SK-N-DZ (cell line): Measurements from ENCODE around the gene LIN54.

ENCODE experiments used
- DNase-seq: peaks from one replicate; pipeline ENCODE4 v3.0.0-alpha.2; 2015; ENCODE audit warnings: low spot score
- small RNA-seq, 2 experiments: library from RNA; depleted of rRNA; stranded (forward); fragments of <200 nt; gene quantifications; one replicate each; pipeline ENCODE3, GENCODE V24; 2014

LIN54 gene

DNA sequence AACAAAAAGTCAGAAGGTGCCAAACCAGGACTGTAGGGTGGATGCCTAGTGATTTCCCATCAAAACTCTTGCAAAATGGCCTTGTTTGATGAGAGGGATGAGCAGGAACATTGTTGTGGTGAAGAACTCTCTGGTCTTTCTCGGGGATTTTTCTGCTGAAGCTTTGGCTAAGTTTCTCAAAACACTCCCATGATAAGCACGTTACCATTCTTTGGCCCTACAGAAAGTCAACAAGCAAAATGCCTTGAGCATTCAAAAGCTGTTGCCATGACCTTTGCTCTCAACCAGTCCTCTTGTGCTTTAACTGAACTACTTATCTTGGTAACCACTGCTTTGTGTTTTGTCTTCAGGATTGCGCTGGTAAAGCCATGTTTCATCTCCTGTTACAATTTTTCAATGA is 116.7 kb downstream of the LIN54 start:
- no peak for DNase-seq

DNA sequence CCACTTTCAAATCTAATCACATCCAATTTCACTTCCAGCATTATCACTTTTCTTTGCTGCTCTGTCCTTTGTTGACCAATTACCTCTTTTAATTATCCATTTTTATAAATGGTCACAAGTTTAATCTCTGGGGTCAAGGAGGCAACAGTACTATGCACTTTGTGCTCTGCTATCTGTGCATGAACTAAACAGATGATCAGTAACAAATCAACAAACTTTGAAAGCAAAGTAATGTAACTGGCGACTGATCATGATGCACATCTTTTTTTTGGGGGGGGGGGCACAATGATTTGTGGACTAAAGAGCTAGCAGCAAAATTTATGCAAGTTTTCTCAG is 118.2 kb downstream of the LIN54 start:
- no peak for DNase-seq

DNA sequence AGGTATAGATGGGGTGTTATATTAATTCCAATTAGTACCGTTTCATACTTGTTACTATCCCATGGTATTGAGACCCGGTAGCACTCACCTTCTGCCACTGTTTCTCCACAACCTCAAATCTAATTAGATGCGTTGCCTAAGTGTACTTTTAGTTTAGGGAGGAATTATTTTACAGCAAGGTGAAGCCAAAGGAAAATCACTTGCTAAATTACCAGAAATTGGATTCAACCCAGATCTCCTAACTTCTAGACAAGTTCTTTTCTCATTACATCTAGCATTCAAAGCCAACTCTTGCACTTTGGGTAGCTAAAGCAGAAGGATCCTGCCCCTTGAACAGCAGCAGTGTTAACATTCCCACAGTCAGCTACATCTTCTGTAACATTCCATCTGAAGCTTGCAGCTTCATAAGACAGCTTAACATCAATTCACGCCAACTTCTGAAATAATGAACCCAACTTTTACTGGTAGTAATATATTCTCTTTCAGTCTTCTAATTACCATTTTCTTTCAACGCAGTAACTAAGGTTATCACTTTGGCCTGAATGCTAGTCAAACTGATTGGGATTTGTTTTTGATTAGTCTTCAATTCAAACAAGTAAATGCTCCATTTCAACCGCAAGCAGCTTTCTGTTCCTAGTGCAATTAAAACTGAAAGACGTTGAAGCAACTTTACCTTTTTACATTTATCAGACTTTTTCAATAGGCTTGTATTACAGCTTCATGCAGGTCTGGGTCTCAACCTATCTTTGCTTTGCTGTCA is 118.7 kb downstream of the LIN54 start:
- DNase-seq: no peak

DNA sequence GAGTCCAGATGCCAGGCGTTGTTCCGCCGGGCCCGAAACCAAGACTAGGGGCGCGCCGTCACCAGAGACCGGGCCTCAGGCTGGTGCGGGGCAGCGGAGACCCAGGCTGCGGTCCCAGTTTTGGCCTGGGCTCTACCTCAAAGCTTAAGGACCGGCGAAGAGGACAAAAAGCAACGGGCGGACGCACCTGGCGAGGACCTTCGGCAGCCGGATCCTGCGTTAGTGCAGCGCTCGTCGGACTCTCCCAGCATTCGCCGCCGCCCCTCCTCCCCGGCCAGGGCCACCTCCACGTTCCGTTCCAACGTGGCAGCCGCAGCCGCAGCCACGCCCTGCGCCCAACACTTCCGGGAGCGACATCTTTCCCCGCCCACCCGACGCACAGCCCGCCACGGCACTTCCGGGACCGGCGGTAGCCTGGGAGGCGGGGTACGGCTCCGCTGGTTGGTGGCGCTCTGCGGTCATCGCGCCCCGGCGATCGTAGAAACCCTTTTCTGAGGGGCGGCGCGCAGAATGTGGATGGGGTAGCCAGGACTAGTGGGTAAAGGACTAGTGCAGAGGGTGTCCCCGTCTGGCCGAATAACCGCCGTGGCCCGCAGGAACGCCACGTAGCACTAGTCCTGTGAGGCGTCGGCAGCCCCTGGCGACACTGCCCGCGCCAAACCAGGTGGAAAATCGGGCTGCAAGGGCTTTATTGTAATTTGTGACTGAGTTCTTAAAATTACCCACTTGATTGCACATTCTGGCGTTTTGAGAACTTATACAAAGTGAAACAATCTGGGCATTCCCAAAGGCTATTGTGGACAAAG is 119.5 kb downstream of the LIN54 start, which contains the start of gene SEC31A:
SEC31A (minus strand) TSS at position 253 of the 806 bp plus-strand sequence. CDS start 9,217 bp downstream, outside the sequence.
- DNase-seq: peak; percentile 91

DNA sequence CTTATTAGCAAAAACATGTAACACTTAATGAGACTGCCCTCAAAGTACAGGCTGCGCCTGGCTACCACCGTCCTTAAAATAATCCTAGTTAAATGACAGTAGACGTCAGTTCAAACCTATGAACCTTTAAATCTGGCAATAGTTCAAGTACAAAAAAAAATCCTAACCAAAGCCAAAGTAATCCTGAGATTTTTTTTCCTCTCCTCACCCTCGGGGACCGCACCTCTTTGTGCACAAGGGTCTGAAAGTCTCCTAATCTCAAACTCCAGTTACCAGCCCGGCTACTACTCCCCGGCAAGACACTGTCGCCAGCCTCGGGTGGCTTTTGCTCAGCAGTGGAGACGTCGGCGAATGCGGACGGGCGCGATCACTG is 120.1 kb downstream of the LIN54 start:
- no peak for DNase-seq

DNA sequence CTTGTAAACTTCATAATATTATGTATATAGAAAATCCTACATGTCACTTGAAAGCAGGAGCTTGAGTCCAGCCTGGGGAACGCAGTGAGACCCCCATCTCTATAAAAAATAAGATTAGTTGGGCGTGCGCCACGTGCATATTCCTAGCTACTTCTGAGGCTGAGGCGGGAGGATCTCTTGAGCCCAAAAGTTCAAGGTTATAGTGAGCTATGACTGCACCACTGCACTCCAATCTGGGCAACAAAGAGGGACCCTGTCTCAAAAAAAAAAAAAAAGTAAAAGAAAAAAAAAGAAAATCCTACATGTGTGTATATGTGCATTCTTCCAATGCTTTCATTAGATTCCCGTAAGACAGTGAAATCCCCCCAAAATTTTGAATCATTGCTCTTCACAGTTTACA is 121.3 kb downstream of the LIN54 start:
- no peak for DNase-seq

DNA sequence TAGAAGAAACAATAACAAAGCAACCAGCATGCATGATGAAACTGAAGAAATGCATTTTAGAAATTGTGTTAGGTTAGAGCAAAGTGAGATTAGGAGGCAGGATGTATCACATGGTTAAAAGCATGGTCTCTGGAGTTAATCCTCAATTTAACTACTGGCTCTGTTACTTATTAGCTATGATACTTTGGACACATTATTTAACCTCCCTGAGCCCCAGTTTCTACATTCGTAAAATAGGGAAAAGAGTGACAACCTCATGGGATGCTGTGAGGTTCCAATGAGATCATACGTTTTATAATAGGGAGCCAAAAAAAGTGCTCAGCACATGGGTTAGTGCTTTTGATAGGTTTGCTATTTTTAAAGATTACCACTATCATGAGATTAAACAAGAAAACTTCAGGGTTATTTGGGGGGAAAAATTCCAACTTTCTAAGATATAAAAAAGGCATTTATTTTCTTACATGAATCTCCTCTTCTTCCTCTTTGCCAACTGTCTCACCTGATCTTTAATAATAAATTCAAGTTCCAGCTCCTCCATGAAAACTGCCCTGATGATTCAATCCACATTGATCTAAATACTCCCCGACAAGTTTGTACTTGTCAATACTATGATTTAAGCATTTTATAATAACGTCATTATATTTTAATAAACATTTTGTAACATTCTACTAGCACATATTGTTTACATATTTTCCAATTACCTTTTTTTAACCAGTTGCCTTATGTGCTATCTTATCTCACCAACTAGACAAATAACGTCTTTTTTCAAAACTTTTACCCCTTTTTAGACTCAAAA is 124.3 kb downstream of the LIN54 start:
- no peak for DNase-seq

DNA sequence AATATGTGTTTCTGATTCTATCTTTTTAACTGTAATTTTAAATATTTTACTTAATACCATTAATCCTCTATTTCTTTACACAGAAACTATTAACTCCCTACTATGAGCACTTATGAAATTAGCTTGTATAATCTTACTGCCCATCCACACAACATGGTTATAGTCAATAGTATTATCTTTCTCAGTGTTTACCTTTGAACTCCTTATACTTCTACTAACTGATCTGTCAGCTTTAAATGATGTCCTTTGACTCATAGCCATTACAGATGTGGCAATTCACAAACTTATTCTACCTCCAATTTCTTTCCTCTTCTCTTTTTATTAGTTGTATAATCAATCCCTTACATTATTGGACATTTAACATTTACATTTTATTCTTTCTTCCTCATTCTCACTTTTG is 125.2 kb downstream of the LIN54 start:
- no peak for DNase-seq

Small RNA genes lying within 50 kb of the gene (small RNA-seq; reads per million reads assigned to genes)
- gene RF00019 (0 reads per million in 2 experiments), gene RNU6-615P (0 reads per million in 2 experiments)
